Fibroblast of mammary gland (primary cell): ENCODE measurements around the gene BPIFA1.

Experiments used
- DNase-seq: peaks from one replicate; pipeline ENCODE4 v3.0.0-alpha.2; 2010; ENCODE audit warnings: low read depth
- H3K4me3 ChIP-seq: 2 replicates; pipeline ENCODE4 v1.5.1; 2011; ENCODE audit warnings: low read depth, mild to moderate bottlenecking, low read length, moderate library complexity; ENCODE audit not compliant: control insufficient read depth
- CTCF ChIP-seq: conservative IDR thresholded peaks from 2 replicates; pipeline ENCODE4 v1.5.1; 2011; ENCODE audit warnings: low read depth, low read length, inconsistent platforms; ENCODE audit not compliant: control insufficient read depth, insufficient read depth

Gene BPIFA1

DNA sequence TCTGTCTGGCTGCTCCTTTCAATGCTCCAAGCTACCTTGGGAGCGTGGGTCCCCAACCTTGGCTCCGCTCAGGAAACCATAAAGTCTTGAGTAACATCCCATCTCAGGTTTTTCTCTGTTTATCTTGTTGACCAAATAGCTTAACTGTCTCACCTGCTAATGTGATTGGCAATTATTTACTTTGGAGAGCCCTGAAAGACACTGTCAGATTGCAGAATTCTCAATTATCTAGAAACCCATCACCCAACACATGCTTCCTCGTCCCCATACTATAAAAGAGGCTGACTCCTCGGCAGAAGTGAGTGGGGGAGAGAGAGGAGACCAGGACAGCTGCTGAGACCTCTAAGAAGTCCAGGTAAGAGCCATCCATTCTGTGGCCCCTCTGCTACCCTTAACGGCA is at the start of gene BPIFA1:
Gene BPIFA1, plus strand, starts transcription at position 301 of the 400 bp plus-strand sequence. CDS start 1,716 bp downstream, outside the sequence.
- DNase-seq = no peak
- H3K4me3 ChIP-seq = no peak within 1 kb of the TSS
- no peak for TF ChIP-seq CTCF

GRCh38 chr20:33187491-33187890 is 48.3 kb upstream of the BPIFA1 start:
- no peak for TF ChIP-seq CTCF

GRCh38 chr20:33188421-33188820 is 47.4 kb upstream of the BPIFA1 start:
- DNase-seq = no peak
- TF ChIP-seq CTCF = no peak
- H3K4me3 ChIP-seq = no peak overlapping the region

More at GRCh38 chr20:33187491-33187890, 48.3 kb upstream of the BPIFA1 start:
- no peak for DNase-seq
- H3K4me3 ChIP-seq = no peak overlapping the region

- no peak for TF ChIP-seq CTCF
- no peak overlapping the region for H3K4me3 ChIP-seq
- no peak for DNase-seq
Observed at GRCh38 chr20:33191484-33191883, 44.3 kb upstream of the BPIFA1 start.

- no peak for TF ChIP-seq CTCF
- DNase-seq = no peak
- no peak overlapping the region for H3K4me3 ChIP-seq
Observed at GRCh38 chr20:33191955-33192354, 43.8 kb upstream of the BPIFA1 start.

GRCh38 chr20:33192912-33193501 is 42.8 kb upstream of the BPIFA1 start:
- TF ChIP-seq CTCF = no peak
- DNase-seq = no peak
- no peak overlapping the region for H3K4me3 ChIP-seq

DNA sequence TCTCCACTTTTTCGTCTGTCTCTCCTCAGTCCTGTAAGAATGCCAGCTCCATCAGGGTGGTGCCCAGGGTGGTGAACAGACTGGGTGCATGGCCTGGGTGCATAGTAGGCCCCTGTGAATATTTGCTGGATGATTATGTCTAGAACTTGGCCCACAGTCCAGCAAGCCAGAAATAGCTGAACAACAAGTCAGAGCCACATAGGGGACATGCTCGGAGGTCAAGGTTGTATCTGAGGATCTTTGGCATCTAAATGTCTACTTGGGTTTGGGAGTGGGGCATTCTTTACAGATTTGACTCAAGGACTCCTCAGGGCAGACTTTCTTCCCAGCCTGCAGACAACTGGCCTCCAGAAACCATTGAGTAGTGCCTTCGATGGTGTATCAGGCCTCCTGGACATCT is 36.8 kb upstream of the BPIFA1 start:
- TF ChIP-seq CTCF = no peak
- no peak overlapping the region for H3K4me3 ChIP-seq

More for the DNA sequence above, 36.8 kb upstream of the BPIFA1 start:
- no peak for DNase-seq
